ENCODE results near the gene PHYKPL.

The PHYKPL gene

DNA sequence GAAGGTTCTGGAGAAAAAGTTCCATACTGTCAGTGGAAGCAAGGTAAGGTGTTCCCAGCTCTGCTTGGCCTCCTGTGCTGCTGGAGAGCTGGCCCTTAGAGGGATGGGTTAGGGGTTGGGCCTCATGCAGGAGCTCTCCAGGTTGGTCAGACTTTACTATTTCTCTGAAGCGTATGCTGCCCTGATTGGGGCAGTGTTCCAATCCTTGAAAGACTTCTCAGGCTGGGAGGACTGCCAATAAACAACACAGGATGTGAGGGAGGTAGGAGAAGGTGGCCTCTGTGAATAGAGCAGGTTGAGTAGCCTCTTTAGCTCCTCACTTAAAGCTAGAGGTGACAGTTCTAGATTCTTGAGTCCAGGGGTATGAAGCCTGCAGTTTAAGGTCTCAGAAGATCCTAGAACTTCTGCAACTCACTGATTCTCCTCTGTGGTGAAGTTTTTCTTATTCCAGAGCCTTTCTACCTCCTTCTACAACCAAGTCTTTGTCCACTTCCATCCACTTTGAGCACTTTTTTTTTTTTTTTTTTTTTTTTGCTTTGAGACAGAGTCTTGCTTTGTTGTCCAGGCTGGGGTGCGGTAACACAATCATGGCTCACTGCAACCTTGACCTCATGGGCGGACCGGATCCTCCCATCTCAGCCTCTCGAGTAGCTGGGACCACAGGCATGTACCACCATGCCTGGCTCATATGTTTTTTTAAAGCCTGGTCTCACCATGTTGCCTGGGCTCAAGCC is 25.3 kb downstream of the PHYKPL start:
- Histone ChIP-seq H3K9me3 (replicated peaks in 1 of 11) (no peaks in the 10 kb centered on the region; a peak in 4 of 22 replicates), H3K4me3 (peak overlapping the region in 9 of 10 experiments; percentile 93 to 100 (median 99); a peak in 16 of 20 replicates), H3K9ac (peak overlapping the region; percentile 16 to 100 (median 100); a peak in 18 of 22 replicates), H3K4me2 (peak overlapping the region; percentile 84 to 98 (median 95)), H3K27ac (no peak overlapping the region), H4K20me1 (peaks cover 72 to 80% (median 78%) of the 10 kb centered on the region in 11 experiments), H3K27me3 (no peaks in the 10 kb centered on the region), H3K4me1 (peaks cover 25 to 50% (median 34%) of the 10 kb centered on the region in 10 experiments), H3K36me3 (peaks cover 64 to 75% (median 72%) of the 10 kb centered on the region in 11 experiments)
- TF ChIP-seq Cebpa-rat (IDR thresholded peaks at IDR 0.05), result no peak

DNA sequence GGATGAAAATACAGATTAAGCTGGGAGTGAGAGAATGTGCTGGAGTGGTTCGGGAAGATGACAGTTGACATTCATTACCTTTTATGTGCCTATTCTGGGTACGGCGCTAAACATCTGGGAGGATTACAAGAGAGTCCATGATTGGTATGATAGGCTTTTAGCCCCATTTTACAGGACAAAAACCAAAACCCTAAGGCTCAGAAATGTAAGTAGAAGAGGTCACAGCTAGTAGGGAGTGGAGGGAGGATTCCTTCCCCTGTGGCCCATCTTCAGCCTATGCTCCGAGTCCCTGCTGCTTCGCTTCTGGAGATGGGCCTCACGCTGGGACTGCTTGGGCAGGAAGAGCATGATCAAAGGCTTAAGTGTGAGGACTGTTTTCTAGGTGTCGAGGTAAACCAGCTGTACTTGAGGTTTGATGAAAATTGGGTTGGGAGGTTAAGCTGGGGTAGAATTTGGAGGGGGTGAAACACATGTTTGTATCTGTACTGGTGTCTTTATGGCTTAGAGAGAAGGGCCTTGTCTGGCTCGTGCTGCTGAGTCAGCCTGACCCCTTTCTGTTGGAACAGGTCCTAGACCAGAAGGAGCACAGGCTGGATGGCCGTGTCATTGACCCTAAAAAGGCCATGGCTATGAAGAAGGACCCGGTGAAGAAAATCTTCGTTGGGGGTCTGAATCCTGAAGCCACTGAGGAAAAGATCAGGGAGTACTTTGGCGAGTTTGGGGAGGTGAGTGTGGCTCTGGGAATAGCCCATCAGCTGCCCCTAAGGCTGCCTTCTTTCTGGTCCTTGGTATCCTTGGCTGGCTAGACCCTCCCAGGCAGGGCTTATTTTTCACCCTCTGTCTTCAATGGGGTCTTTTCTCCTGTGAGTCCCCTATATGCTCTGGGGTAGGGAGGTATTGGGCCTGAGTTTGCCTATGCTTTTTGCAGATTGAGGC is 26.2 kb downstream of the PHYKPL start:
- Histone ChIP-seq H3K4me3 (peak overlapping the region; percentile 93 to 100 (median 99)), H3K4me1 (peaks cover 25 to 59% (median 42%) of the 10 kb centered on the region in 10 experiments), H3K36me3 (peaks cover 54 to 66% (median 63%) of the 10 kb centered on the region in 11 experiments), H3K4me2 (peak overlapping the region; percentile 84 to 98 (median 95)), H3K27me3 (no peaks in the 10 kb centered on the region), H3K9me3 (replicated peaks in 1 of 11) (no peaks in the 10 kb centered on the region; a peak in 4 of 22 replicates), H3K9ac (peak overlapping the region; percentile 95 to 100 (median 100)), H3K27ac (peak overlapping the region in 10 of 11 experiments; percentile 1 to 99 (median 95); a peak in 9 of 22 replicates), H4K20me1 (peaks cover 63 to 70% (median 69%) of the 10 kb centered on the region in 11 experiments)
- TF ChIP-seq Cebpa-rat (IDR thresholded peaks at IDR 0.05), result no peak

DNA sequence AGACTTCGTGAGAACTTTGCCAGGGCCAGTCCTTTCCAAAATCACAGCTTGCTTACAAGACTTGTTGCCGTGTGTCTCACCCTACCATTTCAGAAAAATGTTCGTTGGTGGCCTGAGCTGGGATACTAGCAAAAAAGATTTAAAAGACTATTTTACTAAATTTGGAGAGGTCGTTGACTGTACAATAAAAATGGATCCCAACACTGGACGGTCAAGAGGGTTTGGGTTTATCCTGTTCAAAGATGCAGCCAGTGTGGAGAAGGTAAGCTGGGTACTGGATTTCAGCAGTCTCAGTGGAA is 26.9 kb downstream of the PHYKPL start:
- H3K27ac ChIP-seq, result peak overlapping the region; percentile 92 to 99 (median 97); a peak in 21 of 22 replicates
- peak overlapping the region; percentile 95 to 100 (median 100) for H3K9ac ChIP-seq
- no peaks in the 10 kb centered on the region; a peak in 4 of 22 replicates for H3K9me3 ChIP-seq (replicated peaks in 1 of 11)
- H3K4me1 ChIP-seq, result peaks cover 25 to 62% (median 44%) of the 10 kb centered on the region in 10 experiments
- H3K4me3 ChIP-seq, result peak overlapping the region; percentile 93 to 100 (median 99)
- peak overlapping the region; percentile 84 to 98 (median 95) for H3K4me2 ChIP-seq
- no peak for TF ChIP-seq Cebpa-rat (IDR thresholded peaks at IDR 0.05)
- H3K27me3 ChIP-seq, result no peaks in the 10 kb centered on the region
- peaks cover 55 to 63% (median 62%) of the 10 kb centered on the region in 11 experiments for H4K20me1 ChIP-seq
- H3K36me3 ChIP-seq, result peaks cover 47 to 59% (median 56%) of the 10 kb centered on the region in 11 experiments

DNA sequence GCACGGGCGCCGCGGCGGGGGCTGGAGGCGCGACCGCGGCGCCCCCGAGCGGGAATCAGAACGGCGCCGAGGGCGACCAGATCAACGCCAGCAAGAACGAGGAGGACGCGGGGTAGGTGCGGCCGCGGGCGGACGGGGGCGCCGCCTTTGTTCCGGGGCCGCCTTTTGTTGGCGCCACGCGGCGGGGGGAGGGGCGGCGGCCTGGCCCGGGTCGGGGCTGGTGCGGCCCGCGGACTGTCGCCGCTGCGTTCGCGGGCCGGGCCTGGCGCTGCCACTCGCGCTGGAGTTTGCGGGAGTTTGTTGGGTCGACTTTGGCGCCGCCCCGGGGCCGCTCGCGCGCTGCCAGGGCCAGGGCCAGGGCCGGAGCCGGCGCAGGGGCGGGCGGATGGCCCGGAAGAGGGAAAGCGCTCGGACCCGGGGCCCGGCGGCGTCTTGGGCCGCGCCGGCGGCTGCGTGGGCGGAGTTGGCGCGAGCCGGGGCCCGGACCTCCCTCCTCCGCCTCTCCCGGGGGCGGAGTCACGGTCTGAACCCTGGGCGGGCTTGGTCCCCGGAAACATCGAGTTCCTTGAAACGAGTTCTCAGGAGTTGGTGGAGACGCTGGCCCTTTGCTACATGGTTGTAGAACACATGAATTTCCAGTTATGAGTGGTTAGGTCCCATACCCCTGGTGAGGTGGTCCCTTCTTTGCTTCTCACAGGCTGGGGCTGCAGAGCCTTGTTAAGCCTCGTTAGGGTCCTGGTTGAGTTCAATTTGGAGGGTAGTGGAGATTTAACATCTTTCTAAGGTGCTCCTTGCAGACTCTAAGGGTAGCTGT is 27.5 kb downstream of the PHYKPL start:
- Histone ChIP-seq H3K27ac (peak overlapping the region; percentile 92 to 99 (median 97)), H3K9ac (peak overlapping the region; percentile 95 to 100 (median 100)), H3K4me2 (peak overlapping the region; percentile 84 to 98 (median 95)), H3K4me1 (peaks cover 25 to 61% (median 46%) of the 10 kb centered on the region in 10 experiments), H3K27me3 (no peaks in the 10 kb centered on the region), H3K9me3 (replicated peaks in 1 of 11) (no peaks in the 10 kb centered on the region; a peak in 4 of 22 replicates), H3K4me3 (peak overlapping the region; percentile 93 to 100 (median 99)), H4K20me1 (peaks cover 50 to 57% (median 56%) of the 10 kb centered on the region in 11 experiments), H3K36me3 (peaks cover 41 to 53% (median 50%) of the 10 kb centered on the region in 11 experiments)
- TF ChIP-seq Cebpa-rat (IDR thresholded peaks at IDR 0.05), result no peak

DNA sequence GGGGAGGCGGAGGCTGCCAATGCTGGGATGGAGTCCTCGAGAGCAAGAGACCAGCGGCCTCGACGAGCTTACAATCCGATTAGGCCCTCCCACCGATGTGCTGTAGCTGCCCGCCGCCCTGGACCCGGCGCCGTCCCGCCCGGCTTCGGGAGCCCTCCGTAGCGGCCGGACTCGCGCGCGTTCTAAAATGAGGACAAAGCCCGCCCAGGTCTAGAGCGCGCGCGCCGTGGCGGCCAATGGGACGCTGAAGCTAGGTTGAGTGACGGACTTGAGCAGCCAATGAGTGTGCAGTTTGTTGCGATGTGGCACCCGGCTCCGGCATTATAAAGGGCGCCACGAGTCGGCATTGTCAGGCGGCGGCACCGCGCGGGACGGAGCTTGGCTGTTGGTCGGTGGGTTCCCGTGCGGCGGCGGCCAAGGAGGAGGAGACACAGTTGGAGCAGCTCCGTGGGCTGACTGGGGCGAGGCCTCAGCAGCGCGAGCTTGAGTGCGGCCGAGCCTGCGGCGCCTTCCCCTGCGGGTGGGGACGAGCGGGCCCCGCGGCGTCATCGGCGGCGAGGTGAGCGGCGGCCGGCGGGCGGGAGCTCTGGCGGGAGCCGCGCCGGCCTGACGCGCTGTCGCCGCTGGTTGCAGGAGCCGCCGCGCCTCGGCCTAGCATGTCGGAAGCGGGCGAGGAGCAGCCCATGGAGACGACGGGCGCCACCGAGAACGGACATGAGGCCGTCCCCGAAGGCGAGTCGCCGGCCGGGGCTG is 28.2 kb downstream of the PHYKPL start, which contains the start of gene HNRNPAB:
TSS of gene HNRNPAB (plus strand) at position 352 of the 753 bp plus-strand sequence. CDS start at position 657, 305 bp downstream.
- TF ChIP-seq Cebpa-rat (IDR thresholded peaks at IDR 0.05), result no peak
- no peaks in the 10 kb centered on the region for H3K27me3 ChIP-seq
- peaks cover 25 to 57% (median 46%) of the 10 kb centered on the region in 10 experiments for H3K4me1 ChIP-seq
- H4K20me1 ChIP-seq, result peaks cover 42 to 50% (median 48%) of the 10 kb centered on the region in 11 experiments
- H3K27ac ChIP-seq, result peak within 1 kb of the TSS; percentile 92 to 99 (median 97)
- peaks cover 34 to 46% (median 42%) of the 10 kb centered on the region in 11 experiments for H3K36me3 ChIP-seq
- no peaks in the 10 kb centered on the region; a peak in 4 of 22 replicates for H3K9me3 ChIP-seq (replicated peaks in 1 of 11)
- peak within 1 kb of the TSS; percentile 93 to 100 (median 99) for H3K4me3 ChIP-seq
- peak within 1 kb of the TSS; percentile 90 to 98 (median 95) for H3K4me2 ChIP-seq
- H3K9ac ChIP-seq, result peak within 1 kb of the TSS; percentile 95 to 100 (median 100)

DNA sequence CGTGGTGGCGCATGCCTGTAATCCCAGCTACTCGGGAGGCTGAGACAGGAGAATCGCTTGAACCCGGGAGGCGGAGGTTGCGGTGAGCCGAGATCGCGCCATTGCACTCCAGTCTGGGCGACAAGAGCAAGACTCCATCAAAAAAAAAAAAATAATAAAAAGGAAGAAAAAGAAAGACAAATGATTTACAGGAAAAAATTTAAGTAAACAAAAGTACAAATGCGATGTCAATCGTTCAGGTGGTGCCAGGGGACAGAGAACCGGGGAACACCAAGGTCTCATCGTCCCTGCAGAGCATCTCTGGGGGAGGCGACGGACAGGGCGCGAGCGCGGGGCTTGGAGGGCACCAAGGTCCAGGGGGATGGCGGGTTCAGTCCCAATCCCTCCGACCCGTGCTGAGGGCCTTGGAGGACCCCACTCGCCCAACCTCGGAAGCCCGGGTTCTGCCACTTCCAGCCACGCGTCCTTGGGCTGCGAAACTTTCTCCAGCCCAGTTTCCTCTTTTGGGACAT is 28.9 kb downstream of the PHYKPL start:
- peak overlapping the region; percentile 95 to 100 (median 100); a peak in 21 of 22 replicates for H3K9ac ChIP-seq
- H3K27ac ChIP-seq, result peak overlapping the region in 10 of 11 experiments; percentile 93 to 99 (median 98); a peak in 20 of 22 replicates
- peaks cover 27 to 39% (median 36%) of the 10 kb centered on the region in 11 experiments for H3K36me3 ChIP-seq
- H3K4me3 ChIP-seq, result peak overlapping the region; percentile 93 to 100 (median 99)
- no peaks in the 10 kb centered on the region for H3K27me3 ChIP-seq
- H3K4me1 ChIP-seq, result peaks cover 25 to 57% (median 46%) of the 10 kb centered on the region in 10 experiments
- TF ChIP-seq Cebpa-rat (IDR thresholded peaks at IDR 0.05), result no peak
- H3K4me2 ChIP-seq, result peak overlapping the region; percentile 78 to 98 (median 90)
- H3K9me3 ChIP-seq (replicated peaks in 1 of 11), result no peaks in the 10 kb centered on the region; a peak in 4 of 22 replicates
- peaks cover 36 to 43% (median 42%) of the 10 kb centered on the region in 11 experiments for H4K20me1 ChIP-seq

DNA sequence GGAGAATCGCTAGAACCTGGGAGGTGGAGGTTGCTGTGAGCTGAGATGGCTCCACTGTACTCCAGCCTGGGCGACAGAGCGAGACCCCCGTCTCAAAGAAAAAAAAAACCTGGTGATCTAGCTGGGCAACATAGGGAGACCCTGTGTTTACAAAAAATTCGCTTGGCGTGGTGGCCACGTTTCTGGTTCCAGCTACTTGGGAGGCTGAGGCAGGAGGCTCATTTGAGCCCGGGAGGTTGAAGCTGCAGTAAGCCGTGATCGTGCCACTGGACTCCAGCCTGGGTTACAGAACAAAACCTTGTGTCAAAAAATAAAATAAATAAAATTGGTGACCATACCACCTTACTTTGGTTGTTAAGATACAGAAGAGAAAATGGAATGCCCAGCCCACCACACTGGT is 30.1 kb downstream of the PHYKPL start:
- Histone ChIP-seq H3K9ac (peak overlapping the region in 1 of 11 experiments; percentile 37; a peak in 1 of 22 replicates), H3K4me2 (peak overlapping the region in 6 of 11 experiments; percentile 43 to 82 (median 64); a peak in 11 of 22 replicates), H3K27me3 (no peaks in the 10 kb centered on the region), H3K4me3 (no peak overlapping the region), H3K36me3 (peaks cover 15 to 27% (median 24%) of the 10 kb centered on the region in 11 experiments), H4K20me1 (peaks cover 24 to 31% (median 30%) of the 10 kb centered on the region in 11 experiments), H3K27ac (peak overlapping the region in 3 of 11 experiments; percentile 20 to 40 (median 40); a peak in 4 of 22 replicates), H3K9me3 (replicated peaks in 1 of 11) (no peaks in the 10 kb centered on the region; a peak in 4 of 22 replicates), H3K4me1 (peaks cover 18 to 51% (median 35%) of the 10 kb centered on the region in 10 experiments)
- no peak for TF ChIP-seq Cebpa-rat (IDR thresholded peaks at IDR 0.05)

All from BLaER1 treated with 17β-estradiol and CSF1 and Interleukin-3, amounts not matched to agents 10 nM and 100 nM (cell line).